GM19463 (cell line): ENCODE results near the gene CASP3.
"Not testable (repeated sequence)": the region's sequence is repeated elsewhere in the genome, so short reads cannot be mapped to it uniquely, and the experiment has no call there.

Experiments
- ATAC-seq: cut with Tn5 transposase; IDR thresholded peaks from one replicate; pipeline ENCODE4 v1.9.1; 2021; ENCODE audit warnings: mild to moderate bottlenecking, moderate library complexity; ENCODE audit not compliant: unreplicated experiment

CASP3 gene

GRCh38 chr4:184636897-184637296 lies 12.3 kb downstream of the CASP3 start:
- ATAC-seq, result no peak

- no peak for ATAC-seq
These were observed 13.1 kb downstream of the CASP3 start for GRCh38 chr4:184636144-184636543.

- ATAC-seq, result no peak
These were observed 13.9 kb downstream of the CASP3 start for GRCh38 chr4:184635381-184635780.

GRCh38 chr4:184632842-184633241 lies 16.4 kb downstream of the CASP3 start:
- no peak for ATAC-seq

- no peak for ATAC-seq
These were observed 21.1 kb downstream of the CASP3 start for GRCh38 chr4:184628103-184628502.

- ATAC-seq, result not testable (repeated sequence)
These were observed 23.3 kb downstream of the CASP3 start for GRCh38 chr4:184625783-184626596.

GRCh38 chr4:184624972-184625554 lies 24.2 kb downstream of the CASP3 start:
- no peak for ATAC-seq

GRCh38 chr4:184624504-184624903 lies 24.7 kb downstream of the CASP3 start:
- not testable (repeated sequence) for ATAC-seq

GRCh38 chr4:184621518-184621917 lies 27.7 kb downstream of the CASP3 start:
- no peak for ATAC-seq

- no peak for ATAC-seq
These were observed 28.9 kb downstream of the CASP3 start for GRCh38 chr4:184620212-184620867.

GRCh38 chr4:184617600-184618196 lies 31.5 kb downstream of the CASP3 start:
- no peak for ATAC-seq

GRCh38 chr4:184616633-184617551 lies 32.4 kb downstream of the CASP3 start:
- peak; percentile 84 for ATAC-seq

GRCh38 chr4:184616168-184616567 lies 33.1 kb downstream of the CASP3 start:
- ATAC-seq, result not testable (repeated sequence)

- ATAC-seq, result no peak
These were observed 34.7 kb downstream of the CASP3 start for GRCh38 chr4:184614509-184614908.

GRCh38 chr4:184613405-184613804 lies 35.8 kb downstream of the CASP3 start:
- no peak for ATAC-seq

GRCh38 chr4:184612074-184612473 lies 37.2 kb downstream of the CASP3 start:
- ATAC-seq, result no peak

GRCh38 chr4:184607429-184607828 lies 41.8 kb downstream of the CASP3 start:
- not testable (repeated sequence) for ATAC-seq

- ATAC-seq, result not testable (repeated sequence)
These were observed 46.4 kb downstream of the CASP3 start for GRCh38 chr4:184602857-184603256.

GRCh38 chr4:184600982-184601381 lies 48.3 kb downstream of the CASP3 start:
- not testable (repeated sequence) for ATAC-seq

- no peak for ATAC-seq
These were observed 49.6 kb downstream of the CASP3 start for GRCh38 chr4:184599492-184600135.
